PFSK-1 (cell line): ENCODE data around the gene CDK19.

Experiments
- POLR2AphosphoS5 ChIP-seq: IDR thresholded peaks from 2 replicates; pipeline ENCODE4 v1.6.1; 2012; ENCODE audit warnings: low read depth, mild to moderate bottlenecking, control low read depth, low read length, moderate library complexity
- SIN3A ChIP-seq: IDR thresholded peaks from 2 replicates; pipeline ENCODE4 v1.6.1; 2012; ENCODE audit warnings: mild to moderate bottlenecking, low read length, moderate library complexity, borderline replicate concordance; ENCODE audit not compliant: insufficient read depth
- TAF1 ChIP-seq: IDR thresholded peaks from 2 replicates; pipeline ENCODE4 v1.6.1; 2012; ENCODE audit warnings: low read length, control low read depth, borderline replicate concordance; ENCODE audit not compliant: insufficient read depth
- TF ChIP-seq, protein P1 (sequence below), 2 experiments: IDR thresholded peaks; 2 replicates each; pipeline versions ENCODE4 v1.6.1 to v1.8.0; 2011 to 2012; ENCODE audit warnings: low read depth in 2 of 2, low read length in 2 of 2, control low read depth in 1 of 2, inconsistent platforms in 1 of 2, mild to moderate bottlenecking in 1 of 2, moderate library complexity in 1 of 2; ENCODE audit not compliant: insufficient read depth in 1 of 2

DNA sequence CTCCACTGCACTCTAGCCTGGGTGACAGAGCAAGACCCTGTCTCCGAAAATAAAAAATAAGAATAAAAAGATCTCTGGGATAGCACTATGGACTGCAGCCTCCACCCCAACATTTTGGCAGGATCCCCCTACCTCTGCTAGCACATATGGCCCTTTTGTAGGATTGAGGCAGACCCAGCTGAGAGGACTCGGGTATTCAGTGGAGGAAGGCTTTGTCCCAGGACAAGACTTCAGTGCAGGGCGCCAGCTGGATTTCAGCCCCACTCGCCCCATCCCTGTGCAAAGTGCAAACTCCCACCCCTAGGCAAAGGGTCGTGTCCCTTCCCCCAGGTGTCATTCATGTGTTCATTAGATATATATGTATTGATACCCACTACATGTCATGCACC, 254.3 kb downstream of the CDK19 start:
- TF ChIP-seq TAF1 (no peak), POLR2AphosphoS5 (no peak), SIN3A (no peak)
- TF ChIP-seq, protein P1, sequence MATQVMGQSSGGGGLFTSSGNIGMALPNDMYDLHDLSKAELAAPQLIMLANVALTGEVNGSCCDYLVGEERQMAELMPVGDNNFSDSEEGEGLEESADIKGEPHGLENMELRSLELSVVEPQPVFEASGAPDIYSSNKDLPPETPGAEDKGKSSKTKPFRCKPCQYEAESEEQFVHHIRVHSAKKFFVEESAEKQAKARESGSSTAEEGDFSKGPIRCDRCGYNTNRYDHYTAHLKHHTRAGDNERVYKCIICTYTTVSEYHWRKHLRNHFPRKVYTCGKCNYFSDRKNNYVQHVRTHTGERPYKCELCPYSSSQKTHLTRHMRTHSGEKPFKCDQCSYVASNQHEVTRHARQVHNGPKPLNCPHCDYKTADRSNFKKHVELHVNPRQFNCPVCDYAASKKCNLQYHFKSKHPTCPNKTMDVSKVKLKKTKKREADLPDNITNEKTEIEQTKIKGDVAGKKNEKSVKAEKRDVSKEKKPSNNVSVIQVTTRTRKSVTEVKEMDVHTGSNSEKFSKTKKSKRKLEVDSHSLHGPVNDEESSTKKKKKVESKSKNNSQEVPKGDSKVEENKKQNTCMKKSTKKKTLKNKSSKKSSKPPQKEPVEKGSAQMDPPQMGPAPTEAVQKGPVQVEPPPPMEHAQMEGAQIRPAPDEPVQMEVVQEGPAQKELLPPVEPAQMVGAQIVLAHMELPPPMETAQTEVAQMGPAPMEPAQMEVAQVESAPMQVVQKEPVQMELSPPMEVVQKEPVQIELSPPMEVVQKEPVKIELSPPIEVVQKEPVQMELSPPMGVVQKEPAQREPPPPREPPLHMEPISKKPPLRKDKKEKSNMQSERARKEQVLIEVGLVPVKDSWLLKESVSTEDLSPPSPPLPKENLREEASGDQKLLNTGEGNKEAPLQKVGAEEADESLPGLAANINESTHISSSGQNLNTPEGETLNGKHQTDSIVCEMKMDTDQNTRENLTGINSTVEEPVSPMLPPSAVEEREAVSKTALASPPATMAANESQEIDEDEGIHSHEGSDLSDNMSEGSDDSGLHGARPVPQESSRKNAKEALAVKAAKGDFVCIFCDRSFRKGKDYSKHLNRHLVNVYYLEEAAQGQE (IDR thresholded peaks at IDR 0.05; ENCODE audit: insufficient read depth in 1 of 2, low read depth in 2 of 2, low read length in 2 of 2), result no peak
